Liver (tissue), 9 donors: ENCODE measurements around the gene WNT3A. TPM values are rescaled to one million over a fixed set of nuclear protein-coding genes. Genes with fewer than 3 reads are reported as not detected.

Source experiments
- DNase-seq: peaks from one replicate; pipeline ENCODE4 v3.0.0-alpha.2; 2017; ENCODE audit warnings: low spot score
- H3K27ac ChIP-seq, 2 donors: one replicate each; pipeline ENCODE4 v1.7.0; 2013; ENCODE audit warnings: inconsistent platforms in 2 of 2, low read length in 2 of 2, control low read depth in 1 of 2, low read depth in 1 of 2, mild to moderate bottlenecking in 1 of 2
- H3K27me3 ChIP-seq, 4 donors: one replicate each; pipeline versions ENCODE4 v1.6.1 to v1.7.0; 2013; ENCODE audit warnings: low read length in 3 of 4, inconsistent platforms in 1 of 4, mild to moderate bottlenecking in 1 of 4, moderate library complexity in 1 of 4; ENCODE audit not compliant: control insufficient read depth in 4 of 4, insufficient read depth in 4 of 4
- H3K36me3 ChIP-seq, 4 donors: one replicate each; pipeline versions ENCODE4 v1.6.1 to v1.7.0; 2013; ENCODE audit warnings: low read length in 3 of 4, mild to moderate bottlenecking in 3 of 4, low read depth in 1 of 4, moderate library complexity in 1 of 4; ENCODE audit not compliant: control insufficient read depth in 4 of 4, insufficient read depth in 3 of 4
- H3K4me1 ChIP-seq, 4 donors: one replicate each; pipeline versions ENCODE4 v1.6.1 to v1.7.0; 2013; ENCODE audit warnings: low read length in 3 of 4, mild to moderate bottlenecking in 3 of 4, moderate library complexity in 1 of 4; ENCODE audit not compliant: control insufficient read depth in 4 of 4, insufficient read depth in 4 of 4
- H3K4me3 ChIP-seq, 3 donors: one replicate each; pipeline versions ENCODE4 v1.6.1 to v1.7.0; 2013; ENCODE audit warnings: low read length in 3 of 3, control low read depth in 1 of 3, low read depth in 1 of 3, mild to moderate bottlenecking in 1 of 3
- H3K9ac ChIP-seq, 2 donors: one replicate each; pipeline ENCODE4 v1.7.0; 2013; ENCODE audit warnings: low read length in 2 of 2, mild to moderate bottlenecking in 2 of 2, moderate library complexity in 2 of 2, control low read depth in 1 of 2, low read depth in 1 of 2
- H3K9me3 ChIP-seq, 4 donors: one replicate each; pipeline versions ENCODE4 v1.6.1 to v1.7.0; 2013; ENCODE audit warnings: low read length in 3 of 4; ENCODE audit not compliant: control insufficient read depth in 4 of 4
- EGR1 ChIP-seq, 2 donors: IDR thresholded peaks; 2 replicates each; pipeline ENCODE4 v1.6.1; 2016 to 2018; ENCODE audit warnings: antibody characterized with exemption in 2 of 2, low read depth in 2 of 2
- FOXA1 ChIP-seq: IDR thresholded peaks from 2 replicates; pipeline ENCODE4 v1.6.1; 2016; ENCODE audit warnings: antibody characterized with exemption
- FOXA2 ChIP-seq: IDR thresholded peaks from 2 replicates; pipeline ENCODE4 v1.6.1; 2016; ENCODE audit warnings: antibody characterized with exemption
- GABPA ChIP-seq, 2 donors: IDR thresholded peaks in 1 of 2; conservative IDR thresholded peaks in 1 of 2; 2 replicates each; pipeline ENCODE4 v1.6.1; 2016; ENCODE audit warnings: antibody characterized with exemption in 2 of 2, mild to moderate bottlenecking in 1 of 2, moderate library complexity in 1 of 2
- HNF4A ChIP-seq, 2 donors: conservative IDR thresholded peaks; 2 replicates each; pipeline ENCODE4 v1.6.1; 2016; ENCODE audit warnings: antibody characterized with exemption in 2 of 2, mild to moderate bottlenecking in 2 of 2
- NR2F2 ChIP-seq: IDR thresholded peaks from 2 replicates; pipeline ENCODE4 v1.6.1; 2016; ENCODE audit warnings: antibody characterized with exemption
- RAD21 ChIP-seq, 2 donors: IDR thresholded peaks; 2 replicates each; pipeline ENCODE4 v1.6.1; 2016; ENCODE audit warnings: antibody characterized with exemption in 2 of 2, mild to moderate bottlenecking in 2 of 2
- RXRA ChIP-seq, 2 donors: IDR thresholded peaks; 2 replicates each; pipeline ENCODE4 v1.6.1; 2017 to 2018; ENCODE audit warnings: antibody characterized with exemption in 2 of 2, mild to moderate bottlenecking in 1 of 2
- SP1 ChIP-seq: IDR thresholded peaks from 2 replicates; pipeline ENCODE4 v1.6.1; 2018; ENCODE audit warnings: antibody characterized with exemption, mild to moderate bottlenecking
- TAF1 ChIP-seq: conservative IDR thresholded peaks from 2 replicates; pipeline ENCODE4 v1.6.1; 2016; ENCODE audit warnings: antibody characterized with exemption, mild to moderate bottlenecking
- YY1 ChIP-seq: IDR thresholded peaks from 2 replicates; pipeline ENCODE4 v1.6.1; 2016; ENCODE audit warnings: antibody characterized with exemption, mild to moderate bottlenecking
- WGBS: extraction: QIAGEN DNeasy Blood & Tissue Kit; methylation state at CpG from one replicate; pipeline ENCODE4 v1.1.7; 2013; 5-methylcytosine and 5-hydroxymethylcytosine counted together
- polyA plus RNA-seq, 2 donors: library from polyadenylated mRNA; stranded (reverse) in 1 of 2; unstranded in 1 of 2; fragments of 200-250 nt in 1 of 2; fragments of >200 nt in 1 of 2; fragmentation: Nextera tagmentation in 1 of 2; extraction: Ambion mirVana in 1 of 2; gene quantifications; one replicate each; pipeline versions ENCODE4 v1.2.1 to v1.2.3, GENCODE V29; 2013 to 2015
- total RNA-seq, 2 donors: library from RNA; depleted of rRNA; stranded (reverse); fragments of >200 nt; gene quantifications; one replicate each; pipeline ENCODE4 v1.2.3, GENCODE V29; 2014
- TF ChIP-seq, protein P1 (sequence below): IDR thresholded peaks from 2 replicates; pipeline ENCODE4 v1.6.1; 2016; ENCODE audit warnings: antibody characterized with exemption, mild to moderate bottlenecking
- TF ChIP-seq, protein P2 (sequence below): IDR thresholded peaks from 2 replicates; pipeline ENCODE4 v1.6.1; 2016; ENCODE audit warnings: antibody characterized with exemption
- TF ChIP-seq, protein P3 (sequence below): fragments of 150-350 bp; IDR thresholded peaks from 2 replicates; pipeline ENCODE4 v1.5.1; 2017; ENCODE audit warnings: improper control_type of control experiment, low read depth, low read length; ENCODE audit not compliant: missing input control
- TF ChIP-seq, protein P4 (sequence below): IDR thresholded peaks from 2 replicates; pipeline ENCODE4 v1.6.1; 2016; ENCODE audit warnings: antibody characterized with exemption
- donor health status: healthy.
- donor health status: healthy.
- donor health status: healthy.
- donor health status: healthy.
- donor health status: healthy.

Gene WNT3A
- total and polyA plus RNA-seq, 4 donors = not detected

DNA sequence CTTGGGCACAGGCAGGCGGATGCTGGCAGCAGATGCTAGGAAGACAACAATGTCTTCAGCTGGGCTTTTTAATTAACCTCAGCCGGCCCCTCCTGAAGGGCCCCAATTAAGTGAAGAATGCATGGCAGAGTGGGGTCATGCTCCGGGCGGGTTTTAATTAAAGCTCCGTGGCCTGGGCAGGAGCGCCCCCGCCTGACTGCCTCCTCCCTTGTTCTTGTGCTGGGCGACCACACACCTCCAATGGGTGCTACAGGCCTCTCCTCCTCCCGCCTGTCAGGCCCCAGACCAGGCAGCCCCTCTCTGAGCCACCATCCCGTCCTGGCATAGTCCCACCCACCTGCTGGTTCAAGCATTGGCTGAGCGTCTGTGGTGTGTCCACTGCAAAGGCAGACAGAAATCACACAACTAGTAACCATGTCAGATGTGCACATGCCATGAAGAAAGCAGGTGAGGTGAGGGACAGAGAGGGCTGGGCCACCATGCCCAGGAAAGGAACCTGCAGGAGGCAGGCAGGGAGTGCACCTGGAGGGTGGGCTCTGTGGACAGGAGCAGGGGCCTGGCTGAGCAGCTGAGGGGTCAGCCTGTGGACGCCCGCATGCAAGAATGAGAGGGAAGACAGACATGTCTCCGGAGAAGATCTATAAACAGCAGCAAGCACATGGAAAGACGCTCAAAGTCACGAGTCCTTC, 67.2 kb downstream of the WNT3A start:
- Histone ChIP-seq H3K4me3 (no peak overlapping the region), H3K9me3 (no peaks in the 10 kb centered on the region), H3K36me3 (no peaks in the 10 kb centered on the region), H3K27ac (no peak overlapping the region), H3K4me1 (no peaks in the 10 kb centered on the region), H3K27me3 (no peaks in the 10 kb centered on the region), H3K9ac (no peak overlapping the region)
- TF ChIP-seq, protein P1, sequence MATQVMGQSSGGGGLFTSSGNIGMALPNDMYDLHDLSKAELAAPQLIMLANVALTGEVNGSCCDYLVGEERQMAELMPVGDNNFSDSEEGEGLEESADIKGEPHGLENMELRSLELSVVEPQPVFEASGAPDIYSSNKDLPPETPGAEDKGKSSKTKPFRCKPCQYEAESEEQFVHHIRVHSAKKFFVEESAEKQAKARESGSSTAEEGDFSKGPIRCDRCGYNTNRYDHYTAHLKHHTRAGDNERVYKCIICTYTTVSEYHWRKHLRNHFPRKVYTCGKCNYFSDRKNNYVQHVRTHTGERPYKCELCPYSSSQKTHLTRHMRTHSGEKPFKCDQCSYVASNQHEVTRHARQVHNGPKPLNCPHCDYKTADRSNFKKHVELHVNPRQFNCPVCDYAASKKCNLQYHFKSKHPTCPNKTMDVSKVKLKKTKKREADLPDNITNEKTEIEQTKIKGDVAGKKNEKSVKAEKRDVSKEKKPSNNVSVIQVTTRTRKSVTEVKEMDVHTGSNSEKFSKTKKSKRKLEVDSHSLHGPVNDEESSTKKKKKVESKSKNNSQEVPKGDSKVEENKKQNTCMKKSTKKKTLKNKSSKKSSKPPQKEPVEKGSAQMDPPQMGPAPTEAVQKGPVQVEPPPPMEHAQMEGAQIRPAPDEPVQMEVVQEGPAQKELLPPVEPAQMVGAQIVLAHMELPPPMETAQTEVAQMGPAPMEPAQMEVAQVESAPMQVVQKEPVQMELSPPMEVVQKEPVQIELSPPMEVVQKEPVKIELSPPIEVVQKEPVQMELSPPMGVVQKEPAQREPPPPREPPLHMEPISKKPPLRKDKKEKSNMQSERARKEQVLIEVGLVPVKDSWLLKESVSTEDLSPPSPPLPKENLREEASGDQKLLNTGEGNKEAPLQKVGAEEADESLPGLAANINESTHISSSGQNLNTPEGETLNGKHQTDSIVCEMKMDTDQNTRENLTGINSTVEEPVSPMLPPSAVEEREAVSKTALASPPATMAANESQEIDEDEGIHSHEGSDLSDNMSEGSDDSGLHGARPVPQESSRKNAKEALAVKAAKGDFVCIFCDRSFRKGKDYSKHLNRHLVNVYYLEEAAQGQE = no peak
- TF ChIP-seq HNF4A (conservative IDR thresholded peaks at IDR 0.05) = no peak
- TF ChIP-seq SP1 = no peak
- TF ChIP-seq, protein P2, sequence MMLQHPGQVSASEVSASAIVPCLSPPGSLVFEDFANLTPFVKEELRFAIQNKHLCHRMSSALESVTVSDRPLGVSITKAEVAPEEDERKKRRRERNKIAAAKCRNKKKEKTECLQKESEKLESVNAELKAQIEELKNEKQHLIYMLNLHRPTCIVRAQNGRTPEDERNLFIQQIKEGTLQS = no peak
- no peak for DNase-seq
- 46% methylated on average over 16 of the region's 16 CpGs for WGBS

DNA sequence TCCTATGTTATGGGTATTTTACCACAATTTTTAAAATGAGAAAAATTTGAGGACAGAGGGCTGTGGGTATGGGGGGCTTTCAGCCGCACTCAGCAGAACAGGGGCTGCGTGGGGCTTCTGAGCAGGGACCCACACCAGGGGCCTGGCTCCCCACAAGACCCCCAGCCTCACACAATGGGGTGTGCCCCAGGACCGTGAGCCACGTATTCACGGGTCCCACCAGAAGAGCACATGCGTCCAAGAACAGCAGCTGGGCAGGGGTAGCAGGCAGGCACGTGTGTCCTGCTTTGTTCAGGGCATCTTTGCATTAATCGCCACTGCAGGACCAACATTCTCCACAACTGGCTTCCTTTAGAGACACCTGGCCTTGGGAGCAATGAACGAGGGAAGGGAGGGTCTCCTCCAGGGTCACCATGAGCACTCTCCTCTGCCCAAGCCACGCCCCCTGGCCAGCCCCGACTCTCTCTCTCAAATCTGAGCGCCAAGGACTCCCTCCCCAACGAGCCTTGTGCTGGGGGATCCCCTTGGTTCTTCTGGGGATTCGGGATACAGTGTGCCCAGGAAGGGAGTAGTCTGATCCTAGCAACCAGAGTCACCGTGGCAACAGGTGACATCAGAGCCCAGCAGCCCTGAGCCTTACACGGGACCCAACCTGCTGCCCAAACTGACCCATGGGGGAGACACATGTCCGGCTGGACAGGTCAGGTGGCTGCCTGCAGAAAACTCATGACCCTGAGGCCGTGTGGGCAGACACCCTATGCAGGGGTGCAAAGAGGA, 68.3 kb downstream of the WNT3A start:
- 42% methylated on average over 18 of the region's 18 CpGs for WGBS
- Histone ChIP-seq H3K36me3 (no peaks in the 10 kb centered on the region), H3K27me3 (no peaks in the 10 kb centered on the region), H3K27ac (no peak overlapping the region), H3K9ac (no peak overlapping the region), H3K9me3 (no peaks in the 10 kb centered on the region), H3K4me3 (no peak overlapping the region), H3K4me1 (no peaks in the 10 kb centered on the region)
- TF ChIP-seq EGR1 (IDR thresholded peaks at IDR 0.05; ENCODE audit: low read depth in 2 of 2) (no peak), HNF4A (conservative IDR thresholded peaks at IDR 0.05) (no peak), FOXA1 (no peak), SP1 (no peak), RAD21 (IDR thresholded peaks at IDR 0.05) (no peak), NR2F2 (no peak), FOXA2 (no peak), GABPA (IDR thresholded peaks at IDR 0.05 in 1 of 2, conservative IDR thresholded peaks at IDR 0.05 in 1 of 2) (no peak), TAF1 (no peak), YY1 (no peak), RXRA (IDR thresholded peaks at IDR 0.05) (no peak)
- TF ChIP-seq, protein P3, sequence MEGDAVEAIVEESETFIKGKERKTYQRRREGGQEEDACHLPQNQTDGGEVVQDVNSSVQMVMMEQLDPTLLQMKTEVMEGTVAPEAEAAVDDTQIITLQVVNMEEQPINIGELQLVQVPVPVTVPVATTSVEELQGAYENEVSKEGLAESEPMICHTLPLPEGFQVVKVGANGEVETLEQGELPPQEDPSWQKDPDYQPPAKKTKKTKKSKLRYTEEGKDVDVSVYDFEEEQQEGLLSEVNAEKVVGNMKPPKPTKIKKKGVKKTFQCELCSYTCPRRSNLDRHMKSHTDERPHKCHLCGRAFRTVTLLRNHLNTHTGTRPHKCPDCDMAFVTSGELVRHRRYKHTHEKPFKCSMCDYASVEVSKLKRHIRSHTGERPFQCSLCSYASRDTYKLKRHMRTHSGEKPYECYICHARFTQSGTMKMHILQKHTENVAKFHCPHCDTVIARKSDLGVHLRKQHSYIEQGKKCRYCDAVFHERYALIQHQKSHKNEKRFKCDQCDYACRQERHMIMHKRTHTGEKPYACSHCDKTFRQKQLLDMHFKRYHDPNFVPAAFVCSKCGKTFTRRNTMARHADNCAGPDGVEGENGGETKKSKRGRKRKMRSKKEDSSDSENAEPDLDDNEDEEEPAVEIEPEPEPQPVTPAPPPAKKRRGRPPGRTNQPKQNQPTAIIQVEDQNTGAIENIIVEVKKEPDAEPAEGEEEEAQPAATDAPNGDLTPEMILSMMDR = no peak
- TF ChIP-seq, protein P2 = no peak
- TF ChIP-seq, protein P4, sequence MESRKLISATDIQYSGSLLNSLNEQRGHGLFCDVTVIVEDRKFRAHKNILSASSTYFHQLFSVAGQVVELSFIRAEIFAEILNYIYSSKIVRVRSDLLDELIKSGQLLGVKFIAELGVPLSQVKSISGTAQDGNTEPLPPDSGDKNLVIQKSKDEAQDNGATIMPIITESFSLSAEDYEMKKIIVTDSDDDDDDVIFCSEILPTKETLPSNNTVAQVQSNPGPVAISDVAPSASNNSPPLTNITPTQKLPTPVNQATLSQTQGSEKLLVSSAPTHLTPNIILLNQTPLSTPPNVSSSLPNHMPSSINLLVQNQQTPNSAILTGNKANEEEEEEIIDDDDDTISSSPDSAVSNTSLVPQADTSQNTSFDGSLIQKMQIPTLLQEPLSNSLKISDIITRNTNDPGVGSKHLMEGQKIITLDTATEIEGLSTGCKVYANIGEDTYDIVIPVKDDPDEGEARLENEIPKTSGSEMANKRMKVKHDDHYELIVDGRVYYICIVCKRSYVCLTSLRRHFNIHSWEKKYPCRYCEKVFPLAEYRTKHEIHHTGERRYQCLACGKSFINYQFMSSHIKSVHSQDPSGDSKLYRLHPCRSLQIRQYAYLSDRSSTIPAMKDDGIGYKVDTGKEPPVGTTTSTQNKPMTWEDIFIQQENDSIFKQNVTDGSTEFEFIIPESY = no peak
- TF ChIP-seq, protein P1 = no peak
- DNase-seq = no peak
